A673 (cell line): ENCODE measurements around the gene IGF1R. TPM values are rescaled to one million over a fixed set of nuclear protein-coding genes. Genes with fewer than 3 reads are reported as not detected.

ENCODE experiments used
- BruUV-seq: library from RNA; stranded (reverse); fragments of 400-500 nt; replicated peaks from 2 replicates; lab custom pipeline; 2021; lab: Mats Ljungman, UMichigan
- CTCF ChIA-PET: fragments of 300-600 bp; sonication (Branson Sonifier 250); formaldehyde crosslinking; loops from one replicate; lab custom pipeline; 2022; ENCODE audit warnings: antibody characterized with exemption; lab: Charles Lee
- POLR2A ChIA-PET: fragments of 300-600 bp; sonication (Branson Sonifier 250); formaldehyde crosslinking; loops from one replicate; lab custom pipeline; 2022; ENCODE audit warnings: antibody characterized with exemption; ENCODE audit not compliant: low non-redundant PET; lab: Charles Lee
- DNase-seq: peaks from one replicate; pipeline ENCODE4 v3.0.0-alpha.2; 2015; ENCODE audit warnings: low spot score
- H3K27ac ChIP-seq: fragments of 200-600 bp; sonication (generic); 2 replicates; pipeline ENCODE4 v1.5.1; 2016; ENCODE audit warnings: mixed run types, low read depth, mild to moderate bottlenecking, mixed read lengths, antibody characterized with exemption, low read length; ENCODE audit not compliant: poor library complexity, severe bottlenecking
- H3K27me3 ChIP-seq: fragments of 200-600 bp; sonication (generic); replicated peaks from 2 replicates; pipeline ENCODE4 v1.6.1; 2017; ENCODE audit warnings: mixed run types, low read depth, mild to moderate bottlenecking, mixed read lengths, antibody characterized with exemption, low read length; ENCODE audit not compliant: insufficient read depth, poor library complexity
- H3K36me3 ChIP-seq: fragments of 200-600 bp; sonication (generic); 2 replicates; pipeline ENCODE4 v1.6.1; 2016; ENCODE audit warnings: mixed run types, mild to moderate bottlenecking, mixed read lengths, antibody characterized with exemption, low read length; ENCODE audit not compliant: insufficient read depth, poor library complexity, severe bottlenecking
- H3K4me1 ChIP-seq: fragments of 200-600 bp; sonication (generic); 2 replicates; pipeline ENCODE4 v1.6.1; 2017; ENCODE audit warnings: mixed run types, mild to moderate bottlenecking, mixed read lengths, antibody characterized with exemption, low read length; ENCODE audit not compliant: insufficient read depth, poor library complexity, severe bottlenecking
- H3K4me3 ChIP-seq: fragments of 200-600 bp; sonication (generic); 2 replicates; pipeline ENCODE4 v1.5.1; 2016; ENCODE audit warnings: low read depth, mixed run types, mild to moderate bottlenecking, mixed read lengths, low read length; ENCODE audit not compliant: poor library complexity, severe bottlenecking
- H3K9me3 ChIP-seq: fragments of 200-600 bp; sonication (generic); 2 replicates; pipeline ENCODE4 v1.6.1; 2016; ENCODE audit warnings: mixed run types, low read depth, mild to moderate bottlenecking, mixed read lengths, antibody characterized with exemption, low read length; ENCODE audit not compliant: poor library complexity, severe bottlenecking
- EZH2 ChIP-seq: fragments of 200-600 bp; sonication (generic); IDR thresholded peaks from 2 replicates; pipeline ENCODE4 v1.6.1; 2017; ENCODE audit warnings: borderline replicate concordance, low read depth, mild to moderate bottlenecking, mixed read lengths, antibody characterized with exemption, low read length; ENCODE audit not compliant: poor library complexity, severe bottlenecking
- intact Hi-C: fragments of 100-400 bp; cut with micrococcal nuclease; formaldehyde crosslinking; loops from one replicate; pipeline ENCODE4 v1.10.0; 2022; ENCODE audit not compliant: unreplicated experiment
- total RNA-seq: library from RNA; stranded (reverse); gene quantifications from 2 replicates; pipeline ENCODE4 v1.2.3, GENCODE V29; 2021
- TF ChIP-seq, protein P1 (sequence below): fragments of 300-800, 200-600 bp; sonication (generic); conservative IDR thresholded peaks from 2 replicates; pipeline ENCODE4 v1.5.1; 2017; ENCODE audit warnings: low read depth, mild to moderate bottlenecking, antibody characterized with exemption, low read length, moderate library complexity, mixed read lengths

The IGF1R gene
- total RNA-seq, 1 experiment from 2014 or later = 34.9 TPM

DNA sequence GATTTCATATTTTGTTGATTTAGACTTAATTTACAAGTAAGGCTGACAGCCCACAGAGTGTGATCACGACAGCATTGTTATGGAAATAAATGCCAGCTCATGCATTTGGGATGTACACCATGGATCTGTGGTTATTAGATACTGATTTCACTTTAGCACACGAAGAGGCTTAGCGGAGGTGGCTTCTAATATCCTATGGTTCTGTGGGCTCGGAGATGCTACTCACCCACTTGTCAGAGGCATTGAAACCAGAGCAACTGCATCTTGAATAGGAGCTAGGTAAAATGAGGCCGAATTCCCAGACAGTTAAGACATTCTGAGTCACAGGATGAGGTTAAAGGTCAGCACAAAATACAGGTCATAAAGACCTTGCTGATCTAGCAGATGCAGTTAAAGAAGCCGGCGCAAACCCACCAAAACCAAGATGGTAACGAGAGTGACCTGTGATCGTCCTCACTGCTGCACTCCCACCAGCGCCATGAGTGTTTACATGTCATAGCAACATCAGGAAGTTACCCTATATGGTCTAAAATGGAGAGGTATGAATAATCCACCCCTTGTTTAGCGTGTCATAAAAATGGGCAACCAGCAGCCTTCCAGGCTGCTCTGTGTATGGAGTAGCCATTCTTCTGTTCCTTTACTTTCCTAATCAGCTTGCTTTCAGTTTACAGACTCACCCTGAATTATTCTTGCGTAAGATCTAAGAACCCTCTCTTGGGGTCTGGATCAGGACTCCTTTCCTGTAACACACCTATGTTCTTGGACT is 241.8 kb downstream of the IGF1R start:
- intact Hi-C loops = loop anchor here (10.0 kb wide), 2 partner anchors 185 to 445 kb away; no protein-coding TSS in a partner anchor
- Histone ChIP-seq H3K36me3 (no peaks in the 10 kb centered on the region), H3K27ac (no peak overlapping the region), H3K9me3 (no peaks in the 10 kb centered on the region), H3K4me3 (no peak overlapping the region), H3K4me1 (peaks cover 6% of the 10 kb centered on the region), H3K27me3 (no peaks in the 10 kb centered on the region)
- peak; percentile 34 for DNase-seq
- TF ChIP-seq EZH2 = no peak
- TF ChIP-seq, protein P1, sequence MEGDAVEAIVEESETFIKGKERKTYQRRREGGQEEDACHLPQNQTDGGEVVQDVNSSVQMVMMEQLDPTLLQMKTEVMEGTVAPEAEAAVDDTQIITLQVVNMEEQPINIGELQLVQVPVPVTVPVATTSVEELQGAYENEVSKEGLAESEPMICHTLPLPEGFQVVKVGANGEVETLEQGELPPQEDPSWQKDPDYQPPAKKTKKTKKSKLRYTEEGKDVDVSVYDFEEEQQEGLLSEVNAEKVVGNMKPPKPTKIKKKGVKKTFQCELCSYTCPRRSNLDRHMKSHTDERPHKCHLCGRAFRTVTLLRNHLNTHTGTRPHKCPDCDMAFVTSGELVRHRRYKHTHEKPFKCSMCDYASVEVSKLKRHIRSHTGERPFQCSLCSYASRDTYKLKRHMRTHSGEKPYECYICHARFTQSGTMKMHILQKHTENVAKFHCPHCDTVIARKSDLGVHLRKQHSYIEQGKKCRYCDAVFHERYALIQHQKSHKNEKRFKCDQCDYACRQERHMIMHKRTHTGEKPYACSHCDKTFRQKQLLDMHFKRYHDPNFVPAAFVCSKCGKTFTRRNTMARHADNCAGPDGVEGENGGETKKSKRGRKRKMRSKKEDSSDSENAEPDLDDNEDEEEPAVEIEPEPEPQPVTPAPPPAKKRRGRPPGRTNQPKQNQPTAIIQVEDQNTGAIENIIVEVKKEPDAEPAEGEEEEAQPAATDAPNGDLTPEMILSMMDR = no peak
- ChIA-PET CTCF (interaction anchor here (0.5 kb wide), 1 partner anchor 210 kb away, joined by 3 read pairs; no protein-coding TSS in a partner anchor), POLR2A (no interaction called here)
- no TSS peak for BruUV-seq

DNA sequence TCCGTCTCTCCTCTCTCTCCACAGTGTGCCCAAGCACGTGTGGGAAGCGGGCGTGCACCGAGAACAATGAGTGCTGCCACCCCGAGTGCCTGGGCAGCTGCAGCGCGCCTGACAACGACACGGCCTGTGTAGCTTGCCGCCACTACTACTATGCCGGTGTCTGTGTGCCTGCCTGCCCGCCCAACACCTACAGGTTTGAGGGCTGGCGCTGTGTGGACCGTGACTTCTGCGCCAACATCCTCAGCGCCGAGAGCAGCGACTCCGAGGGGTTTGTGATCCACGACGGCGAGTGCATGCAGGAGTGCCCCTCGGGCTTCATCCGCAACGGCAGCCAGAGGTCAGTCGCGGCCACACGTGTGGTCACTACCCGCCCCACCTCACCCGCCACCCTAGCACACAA is 243.0 kb downstream of the IGF1R start:
- Histone ChIP-seq H3K27ac (no peak overlapping the region), H3K4me3 (no peak overlapping the region), H3K4me1 (peaks cover 6% of the 10 kb centered on the region), H3K9me3 (no peaks in the 10 kb centered on the region), H3K36me3 (no peaks in the 10 kb centered on the region), H3K27me3 (no peaks in the 10 kb centered on the region)
- intact Hi-C loops = no loop called here
- TF ChIP-seq EZH2 = no peak
- TF ChIP-seq, protein P1 = no peak
- ChIA-PET CTCF (no interaction called here), POLR2A (no interaction called here)
- DNase-seq = no peak
- no TSS peak for BruUV-seq

DNA sequence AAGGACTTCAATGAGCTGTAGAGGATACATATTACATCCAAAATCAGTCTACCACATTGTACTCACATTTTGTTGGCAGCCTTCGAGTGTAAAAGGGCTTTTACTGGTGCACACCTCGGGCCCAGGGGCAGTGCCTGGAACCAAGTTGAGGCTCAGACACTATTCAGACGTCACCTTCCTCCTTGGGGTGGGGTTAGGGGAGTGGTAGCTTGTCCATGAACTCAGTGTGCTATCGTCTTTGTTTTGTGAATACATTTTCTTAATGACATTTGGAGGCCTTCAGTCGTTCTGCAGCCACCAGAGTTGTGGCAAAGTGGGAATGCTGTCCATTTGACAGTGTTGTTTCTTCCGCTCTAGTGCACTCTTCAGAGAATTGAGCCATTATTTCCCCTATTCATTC is 245.1 kb downstream of the IGF1R start:
- no peaks in the 10 kb centered on the region for H3K36me3 ChIP-seq
- no peak overlapping the region for H3K4me3 ChIP-seq
- intact Hi-C loops = no loop called here
- no TSS peak for BruUV-seq
- ChIA-PET POLR2A (no interaction called here), CTCF (no interaction called here)
- H3K27me3 ChIP-seq = no peaks in the 10 kb centered on the region
- no peaks in the 10 kb centered on the region for H3K9me3 ChIP-seq
- H3K27ac ChIP-seq = no peak overlapping the region
- TF ChIP-seq, protein P1 = no peak
- TF ChIP-seq EZH2 = no peak
- peaks cover 6% of the 10 kb centered on the region for H3K4me1 ChIP-seq
- no peak for DNase-seq
